OCI-LY1 (cell line): ENCODE data around the gene CDH23.

Experiments
- H2AFZ ChIP-seq: fragments of 200-600 bp; sonication (generic), shearing (Covaris generic); 2 replicates; pipeline ENCODE4 v1.6.0; 2014; ENCODE audit warnings: antibody characterized with exemption, mild to moderate bottlenecking, low read length
- H3F3A ChIP-seq: fragments of 200-600 bp; sonication (generic), shearing (Covaris generic); 2 replicates; pipeline ENCODE4 v1.6.0; 2014; ENCODE audit warnings: mild to moderate bottlenecking, antibody characterized with exemption, low read length, moderate library complexity; ENCODE audit not compliant: insufficient read depth
- H3K27ac ChIP-seq: fragments of 200-600 bp; sonication (generic); 2 replicates; pipeline ENCODE4 v1.5.1; 2014; ENCODE audit warnings: low read length, mixed run types, mild to moderate bottlenecking, low read depth; ENCODE audit not compliant: poor library complexity, severe bottlenecking
- H3K27me3 ChIP-seq: fragments of 200-600 bp; sonication (generic); 2 replicates; pipeline ENCODE4 v1.6.0; 2014; ENCODE audit warnings: antibody characterized with exemption, mild to moderate bottlenecking, low read length, moderate library complexity; ENCODE audit not compliant: insufficient read depth
- H3K36me3 ChIP-seq: fragments of 200-600 bp; sonication (generic); 2 replicates; pipeline ENCODE4 v1.6.1; 2014; ENCODE audit warnings: mild to moderate bottlenecking, antibody characterized with exemption, low read length, moderate library complexity, mixed read lengths; ENCODE audit not compliant: insufficient read depth
- H3K4me1 ChIP-seq: fragments of 200-600 bp; sonication (generic); 2 replicates; pipeline ENCODE4 v1.5.1; 2014; ENCODE audit warnings: mild to moderate bottlenecking, low read length, moderate library complexity; ENCODE audit not compliant: insufficient read depth, severe bottlenecking
- H3K4me2 ChIP-seq: fragments of 200-600 bp; sonication (generic), shearing (Covaris generic); 2 replicates; pipeline ENCODE4 v1.6.1; 2014; ENCODE audit warnings: low read length
- H3K4me3 ChIP-seq: fragments of 200-600 bp; sonication (generic); 2 replicates; pipeline ENCODE4 v1.5.1; 2014; ENCODE audit warnings: low read length, low read depth, mild to moderate bottlenecking, mixed read lengths; ENCODE audit not compliant: poor library complexity, severe bottlenecking
- H3K79me2 ChIP-seq: fragments of 200-600 bp; shearing (Covaris generic); 2 replicates; pipeline ENCODE4 v1.6.1; 2016; ENCODE audit warnings: mixed run types, low read length, mixed read lengths; ENCODE audit not compliant: insufficient read depth
- H3K9ac ChIP-seq: fragments of 200-600 bp; sonication (generic), shearing (Covaris generic); 2 replicates; pipeline ENCODE4 v1.6.1; 2014; ENCODE audit warnings: mild to moderate bottlenecking, low read length, mixed read lengths
- H3K9me2 ChIP-seq: fragments of 200-600 bp; sonication (generic), shearing (Covaris generic); 2 replicates; pipeline ENCODE4 v1.6.1; 2014; ENCODE audit warnings: low read depth, mild to moderate bottlenecking, low read length, mixed read lengths
- H3K9me3 ChIP-seq: fragments of 200-600 bp; shearing (Covaris generic); 2 replicates; pipeline ENCODE4 v1.6.1; 2014; ENCODE audit warnings: low read length, mixed read lengths
- H4K20me1 ChIP-seq: fragments of 200-600 bp; sonication (generic), shearing (Covaris generic); 2 replicates; pipeline ENCODE4 v1.6.0; 2016; ENCODE audit warnings: mild to moderate bottlenecking, low read length; ENCODE audit not compliant: insufficient read depth
- CTCF ChIP-seq: fragments of 200-600 bp; sonication (generic), shearing (Covaris generic); IDR thresholded peaks from 2 replicates; pipeline ENCODE4 v1.5.1; 2017; ENCODE audit warnings: mild to moderate bottlenecking, antibody characterized with exemption, low read length, moderate library complexity, mixed read lengths
- EZH2 ChIP-seq: fragments of 200-600 bp; sonication (generic), shearing (Covaris generic); IDR thresholded peaks from 2 replicates; pipeline ENCODE4 v1.8.0; 2017; ENCODE audit warnings: borderline replicate concordance, mixed run types, mild to moderate bottlenecking, antibody characterized with exemption, low read length, moderate library complexity, mixed read lengths

The CDH23 gene

GRCh38 chr10:71606257-71607081, 209.7 kb downstream of the CDH23 start:
- no peaks in the 10 kb centered on the region for H3K36me3 ChIP-seq
- H2AFZ ChIP-seq = no peak overlapping the region
- no peak overlapping the region for H3K27ac ChIP-seq
- H3F3A ChIP-seq = no peaks in the 10 kb centered on the region
- no peaks in the 10 kb centered on the region for H3K9me2 ChIP-seq
- H3K27me3 ChIP-seq = no peaks in the 10 kb centered on the region
- no peak overlapping the region for H3K4me3 ChIP-seq
- H3K79me2 ChIP-seq = no peaks in the 10 kb centered on the region
- no peak for TF ChIP-seq EZH2
- TF ChIP-seq CTCF = no peak
- H4K20me1 ChIP-seq = no peaks in the 10 kb centered on the region
- no peaks in the 10 kb centered on the region for H3K4me1 ChIP-seq
- H3K9ac ChIP-seq = no peak overlapping the region
- no peak overlapping the region for H3K4me2 ChIP-seq
- no peaks in the 10 kb centered on the region for H3K9me3 ChIP-seq

GRCh38 chr10:71607082-71607443, 210.3 kb downstream of the CDH23 start:
- H3F3A ChIP-seq = no peaks in the 10 kb centered on the region
- no peak overlapping the region for H3K4me3 ChIP-seq
- no peak overlapping the region for H3K9ac ChIP-seq
- H2AFZ ChIP-seq = no peak overlapping the region
- H4K20me1 ChIP-seq = no peaks in the 10 kb centered on the region
- no peaks in the 10 kb centered on the region for H3K9me2 ChIP-seq
- H3K27me3 ChIP-seq = no peaks in the 10 kb centered on the region
- TF ChIP-seq EZH2 (no peak), CTCF (no peak)
- no peak overlapping the region for H3K4me2 ChIP-seq
- H3K4me1 ChIP-seq = no peaks in the 10 kb centered on the region
- no peaks in the 10 kb centered on the region for H3K36me3 ChIP-seq
- no peak overlapping the region for H3K27ac ChIP-seq
- no peaks in the 10 kb centered on the region for H3K9me3 ChIP-seq
- H3K79me2 ChIP-seq = no peaks in the 10 kb centered on the region

- no peaks in the 10 kb centered on the region for H3F3A ChIP-seq
- no peaks in the 10 kb centered on the region for H3K79me2 ChIP-seq
- no peak overlapping the region for H3K9ac ChIP-seq
- H3K4me2 ChIP-seq = no peak overlapping the region
- H3K36me3 ChIP-seq = no peaks in the 10 kb centered on the region
- H3K4me1 ChIP-seq = no peaks in the 10 kb centered on the region
- 0 out of 2 replicates have a peak, but pooled peaks cover 5% of the 10 kb centered on the region for H3K27me3 ChIP-seq
- no peaks in the 10 kb centered on the region for H3K9me2 ChIP-seq
- no peak overlapping the region for H3K27ac ChIP-seq
- no peak overlapping the region for H3K4me3 ChIP-seq
- H2AFZ ChIP-seq = no peak overlapping the region
- H3K9me3 ChIP-seq = no peaks in the 10 kb centered on the region
- TF ChIP-seq CTCF (peak; percentile 85), EZH2 (no peak)
- no peaks in the 10 kb centered on the region for H4K20me1 ChIP-seq
Measured at GRCh38 chr10:71608819-71609768, 212.4 kb downstream of the CDH23 start.
